HEK293T (cell line): ENCODE data around the gene SNTG2.

Source experiments
- CTCF ChIA-PET: fragments of 350-600 bp; formaldehyde crosslinking; extraction: SDS; loops from one replicate; lab custom pipeline; 2021; ENCODE audit warnings: antibody characterized with exemption, inconsistent platforms; lab: Yijun Ruan, JAX
- POLR2A ChIA-PET: fragments of 350-600 bp; formaldehyde crosslinking; extraction: SDS; loops from one replicate; lab custom pipeline; 2020; ENCODE audit warnings: antibody characterized with exemption, inconsistent platforms; lab: Yijun Ruan, JAX
- DNase-seq: peaks from one replicate; pipeline ENCODE4 v3.0.0; 2012; ENCODE audit warnings: mixed read lengths; ENCODE audit errors: extremely low spot score
- ARNT ChIP-seq: fragments of 450-650 bp; IDR thresholded peaks from 2 replicates; pipeline ENCODE4 v1.6.1; 2017; ENCODE audit warnings: mild to moderate bottlenecking
- BHLHE40 ChIP-seq: fragments of 450-650 bp; IDR thresholded peaks from 2 replicates; pipeline ENCODE4 v1.6.1; 2016; ENCODE audit warnings: mild to moderate bottlenecking, moderate library complexity, borderline replicate concordance
- CTBP1 ChIP-seq: fragments of 450-650 bp; IDR thresholded peaks from 2 replicates; pipeline ENCODE4 v1.6.1; 2016; ENCODE audit warnings: borderline replicate concordance
- ELF4 ChIP-seq: fragments of 450-650 bp; IDR thresholded peaks from 2 replicates; pipeline ENCODE4 v1.6.1; 2017; ENCODE audit warnings: antibody characterized with exemption
- FOXA1 ChIP-seq: fragments of 450-650 bp; IDR thresholded peaks from 2 replicates; pipeline ENCODE4 v1.6.1; 2016; ENCODE audit warnings: mild to moderate bottlenecking
- FOXK2 ChIP-seq: fragments of 450-650 bp; IDR thresholded peaks from 2 replicates; pipeline ENCODE4 v1.6.1; 2016; ENCODE audit warnings: mild to moderate bottlenecking
- FOXM1 ChIP-seq: fragments of 450-650 bp; IDR thresholded peaks from 2 replicates; pipeline ENCODE4 v1.6.1; 2017; ENCODE audit warnings: mild to moderate bottlenecking, borderline replicate concordance
- HDGF ChIP-seq: fragments of 450-650 bp; IDR thresholded peaks from 2 replicates; pipeline ENCODE4 v1.6.1; 2017; ENCODE audit warnings: antibody characterized with exemption, borderline replicate concordance
- L3MBTL2 ChIP-seq: fragments of 450-650 bp; conservative IDR thresholded peaks from 2 replicates; pipeline ENCODE4 v1.6.1; 2016; ENCODE audit warnings: mild to moderate bottlenecking
- LEF1 ChIP-seq: fragments of 450-650 bp; IDR thresholded peaks from 2 replicates; pipeline ENCODE4 v1.6.1; 2017; ENCODE audit warnings: mild to moderate bottlenecking, borderline replicate concordance
- NFRKB ChIP-seq: fragments of 450-650 bp; IDR thresholded peaks from 2 replicates; pipeline ENCODE4 v1.6.1; 2016; ENCODE audit warnings: mild to moderate bottlenecking, moderate library complexity
- SP1 ChIP-seq: fragments of 450-650 bp; IDR thresholded peaks from 2 replicates; pipeline ENCODE4 v1.6.1; 2017
- SUZ12 ChIP-seq: fragments of 450-650 bp; IDR thresholded peaks from 2 replicates; pipeline ENCODE4 v1.6.1; 2016; ENCODE audit warnings: mild to moderate bottlenecking
- TARDBP ChIP-seq: fragments of 450-650 bp; IDR thresholded peaks from 2 replicates; pipeline ENCODE4 v1.6.1; 2016
- ZNF384 ChIP-seq: fragments of 450-650 bp; IDR thresholded peaks from 2 replicates; pipeline ENCODE4 v1.6.1; 2016
- TF ChIP-seq, protein P1 (sequence below): fragments of 450-650 bp; IDR thresholded peaks from 2 replicates; pipeline ENCODE4 v1.6.1; 2016

Gene SNTG2

DNA sequence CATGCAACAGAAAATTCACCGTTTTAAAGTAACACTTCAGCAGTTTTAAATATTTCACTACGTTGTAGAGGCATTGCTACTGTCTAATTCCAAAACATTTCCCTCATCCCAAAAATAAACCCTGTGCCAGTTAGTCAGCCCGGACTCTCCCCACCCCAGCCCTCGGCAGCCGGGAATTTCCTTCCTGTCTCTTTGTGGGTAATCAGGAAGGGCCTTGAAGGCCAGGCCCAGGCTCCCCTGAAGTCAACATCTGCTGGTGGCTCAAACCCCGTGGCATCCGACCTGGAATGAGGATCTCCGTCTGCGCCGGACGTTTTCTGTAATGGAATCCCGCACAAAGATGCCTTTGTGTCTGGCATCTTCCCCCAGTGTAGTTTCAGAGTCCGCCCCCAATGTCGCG, 219.6 kb downstream of the SNTG2 start:
- ChIA-PET CTCF (no interaction called here), POLR2A (no interaction called here)
- no peak for DNase-seq
- TF ChIP-seq FOXK2 (no peak), ELF4 (no peak), LEF1 (no peak), TARDBP (no peak), FOXA1 (no peak), BHLHE40 (no peak), CTBP1 (no peak)

DNA sequence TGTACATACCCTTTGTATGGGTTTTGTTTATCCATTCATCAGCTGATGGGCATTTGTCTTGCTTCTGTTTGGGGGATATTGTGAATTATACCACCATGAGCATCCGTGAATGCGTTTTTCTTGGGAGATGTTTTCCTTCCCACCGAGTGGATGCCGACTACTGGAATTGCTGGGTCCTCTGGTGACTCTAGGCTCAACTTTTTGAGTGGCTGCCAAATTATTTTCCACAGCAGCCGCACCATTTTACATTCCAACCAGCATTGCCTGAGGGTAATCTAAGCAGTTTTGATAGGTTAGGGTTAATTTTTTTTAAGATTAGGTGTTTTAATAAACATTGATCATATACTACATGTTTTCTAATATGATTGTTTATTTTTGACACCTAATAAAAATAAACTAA, 220.1 kb downstream of the SNTG2 start:
- ChIA-PET POLR2A (no interaction called here), CTCF (no interaction called here)
- no peak for DNase-seq
- TF ChIP-seq L3MBTL2 (no peak), CTBP1 (no peak), HDGF (no peak), FOXA1 (no peak), FOXM1 (no peak), FOXK2 (no peak), NFRKB (no peak), BHLHE40 (no peak), LEF1 (no peak), ZNF384 (no peak), ELF4 (no peak), TARDBP (no peak), SUZ12 (no peak), ARNT (no peak), SP1 (no peak)
- TF ChIP-seq, protein P1, sequence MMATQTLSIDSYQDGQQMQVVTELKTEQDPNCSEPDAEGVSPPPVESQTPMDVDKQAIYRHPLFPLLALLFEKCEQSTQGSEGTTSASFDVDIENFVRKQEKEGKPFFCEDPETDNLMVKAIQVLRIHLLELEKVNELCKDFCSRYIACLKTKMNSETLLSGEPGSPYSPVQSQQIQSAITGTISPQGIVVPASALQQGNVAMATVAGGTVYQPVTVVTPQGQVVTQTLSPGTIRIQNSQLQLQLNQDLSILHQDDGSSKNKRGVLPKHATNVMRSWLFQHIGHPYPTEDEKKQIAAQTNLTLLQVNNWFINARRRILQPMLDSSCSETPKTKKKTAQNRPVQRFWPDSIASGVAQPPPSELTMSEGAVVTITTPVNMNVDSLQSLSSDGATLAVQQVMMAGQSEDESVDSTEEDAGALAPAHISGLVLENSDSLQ, result no peak

DNA sequence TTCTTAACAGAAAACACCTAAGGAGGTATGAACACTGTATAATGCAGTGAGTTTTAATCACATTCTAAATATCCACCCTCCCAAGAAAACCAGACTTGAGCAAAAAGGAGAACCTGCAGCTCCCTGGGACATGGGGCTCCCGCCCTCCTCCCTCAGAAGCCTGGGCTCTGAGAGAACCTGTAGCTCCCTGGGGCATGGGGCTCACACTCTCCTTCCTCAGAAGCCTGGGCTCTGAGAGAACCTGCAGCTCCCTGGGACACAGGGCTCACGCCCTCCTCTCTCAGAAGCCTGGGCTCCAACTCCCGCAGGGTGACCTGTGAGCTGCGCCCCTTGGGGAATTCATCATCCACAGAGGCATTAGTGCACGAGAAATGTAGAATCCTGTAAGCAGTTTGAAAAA, 222.9 kb downstream of the SNTG2 start:
- TF ChIP-seq L3MBTL2 (no peak), LEF1 (no peak), FOXM1 (no peak), HDGF (no peak)
- no peak for DNase-seq
- ChIA-PET CTCF (no interaction called here), POLR2A (no interaction called here)

DNA sequence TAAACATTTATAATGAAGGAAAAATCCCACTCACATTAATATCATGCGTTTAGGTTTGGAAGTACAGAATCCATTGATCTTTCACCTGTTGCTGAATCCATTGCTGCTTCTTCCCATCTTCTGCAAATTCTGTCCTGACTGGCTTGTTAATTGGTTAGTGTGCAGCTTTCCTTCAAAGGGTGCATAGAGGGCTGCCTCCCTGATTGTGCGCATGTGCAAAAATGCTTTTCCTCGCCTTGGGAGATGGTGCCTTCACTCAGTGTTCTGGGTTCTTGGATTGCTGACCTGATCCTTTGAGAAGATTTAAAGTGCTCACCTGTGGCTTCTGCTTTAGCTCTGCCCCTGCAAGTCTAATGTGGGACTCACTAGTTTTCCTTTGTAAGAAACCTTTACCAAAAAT, 231.2 kb downstream of the SNTG2 start:
- POLR2A ChIA-PET, result no interaction called here
- no peak for DNase-seq
- CTCF ChIA-PET, result no interaction called here
- TF ChIP-seq NFRKB (no peak), CTBP1 (no peak), HDGF (no peak), FOXK2 (no peak), TARDBP (no peak), FOXM1 (no peak), ARNT (no peak), L3MBTL2 (no peak), SUZ12 (no peak), ELF4 (no peak), LEF1 (no peak), FOXA1 (no peak), SP1 (no peak), ZNF384 (no peak), BHLHE40 (no peak)
- TF ChIP-seq, protein P1, result no peak

DNA sequence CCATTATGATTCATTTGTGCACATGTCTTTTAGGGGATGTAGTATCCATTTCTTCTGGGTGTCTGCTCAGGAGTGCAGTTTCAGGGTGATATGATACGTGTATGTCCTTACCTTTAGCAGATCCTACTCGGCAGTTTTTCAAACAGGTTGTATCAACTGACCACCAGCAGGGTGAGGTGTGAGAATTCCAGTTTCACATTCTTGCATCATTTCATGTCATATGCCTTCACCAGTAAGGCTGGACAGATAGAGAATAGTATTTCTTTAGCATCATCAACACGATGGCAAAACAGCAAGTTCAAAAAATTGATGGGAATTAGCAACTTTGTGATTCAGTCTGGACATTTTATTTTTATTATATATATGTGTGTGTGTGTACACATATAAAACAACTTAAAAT, 232.7 kb downstream of the SNTG2 start:
- no peak for TF ChIP-seq FOXM1
- no peak for TF ChIP-seq L3MBTL2
- no peak for TF ChIP-seq FOXK2
- TF ChIP-seq ARNT, result no peak
- TF ChIP-seq SP1, result no peak
- TF ChIP-seq, protein P1, result no peak
- TF ChIP-seq BHLHE40, result no peak
- no peak for TF ChIP-seq CTBP1
- no peak for TF ChIP-seq ZNF384
- TF ChIP-seq FOXA1, result no peak
- ChIA-PET CTCF (no interaction called here), POLR2A (no interaction called here)
- no peak for DNase-seq

DNA sequence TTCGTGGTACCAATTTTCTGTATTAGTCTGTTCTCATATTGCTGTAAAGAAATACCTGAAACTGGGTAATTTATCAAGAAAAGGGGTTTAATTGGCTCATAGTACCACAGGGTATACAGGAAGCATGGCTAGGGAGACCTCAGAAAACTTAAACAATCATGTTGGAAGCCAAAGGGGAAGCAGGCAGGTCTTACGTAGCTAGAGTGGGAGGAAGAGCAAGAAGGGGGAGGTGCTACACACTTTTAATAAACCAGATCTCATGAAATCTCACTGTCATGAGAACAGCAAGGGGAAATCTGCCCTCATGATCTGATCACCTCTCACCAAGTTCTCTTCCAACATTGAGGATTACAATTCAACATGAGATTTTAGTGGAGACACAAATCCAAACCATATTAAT, 235.8 kb downstream of the SNTG2 start:
- TF ChIP-seq FOXA1 (no peak), FOXK2 (no peak), FOXM1 (no peak), SUZ12 (no peak), ELF4 (no peak), LEF1 (no peak), BHLHE40 (no peak), ZNF384 (no peak), L3MBTL2 (no peak), NFRKB (no peak), TARDBP (no peak), SP1 (no peak), ARNT (no peak), CTBP1 (no peak)
- TF ChIP-seq, protein P1, result no peak
- DNase-seq, result no peak
- ChIA-PET CTCF (no interaction called here), POLR2A (no interaction called here)
